Epithelial cell of esophagus (primary cell): ENCODE data around the gene HSD17B3.

ENCODE experiments used
- DNase-seq: peaks from one replicate; pipeline ENCODE4 v3.0.0; 2010; ENCODE audit warnings: low read depth
- H3K4me3 ChIP-seq: 2 replicates; pipeline ENCODE4 v1.5.1; 2011; ENCODE audit warnings: mild to moderate bottlenecking, low read length, control low read depth
- TF ChIP-seq, protein P1 (sequence below): IDR thresholded peaks from 2 replicates; pipeline ENCODE4 v1.5.1; 2011; ENCODE audit warnings: low read depth, mild to moderate bottlenecking, low read length, control low read depth, inconsistent platforms; ENCODE audit not compliant: insufficient read depth; ENCODE audit errors: missing control alignments

Gene HSD17B3

GRCh38 chr9:96187151-96187555 is 114.8 kb downstream of the HSD17B3 start:
- TF ChIP-seq, protein P1, sequence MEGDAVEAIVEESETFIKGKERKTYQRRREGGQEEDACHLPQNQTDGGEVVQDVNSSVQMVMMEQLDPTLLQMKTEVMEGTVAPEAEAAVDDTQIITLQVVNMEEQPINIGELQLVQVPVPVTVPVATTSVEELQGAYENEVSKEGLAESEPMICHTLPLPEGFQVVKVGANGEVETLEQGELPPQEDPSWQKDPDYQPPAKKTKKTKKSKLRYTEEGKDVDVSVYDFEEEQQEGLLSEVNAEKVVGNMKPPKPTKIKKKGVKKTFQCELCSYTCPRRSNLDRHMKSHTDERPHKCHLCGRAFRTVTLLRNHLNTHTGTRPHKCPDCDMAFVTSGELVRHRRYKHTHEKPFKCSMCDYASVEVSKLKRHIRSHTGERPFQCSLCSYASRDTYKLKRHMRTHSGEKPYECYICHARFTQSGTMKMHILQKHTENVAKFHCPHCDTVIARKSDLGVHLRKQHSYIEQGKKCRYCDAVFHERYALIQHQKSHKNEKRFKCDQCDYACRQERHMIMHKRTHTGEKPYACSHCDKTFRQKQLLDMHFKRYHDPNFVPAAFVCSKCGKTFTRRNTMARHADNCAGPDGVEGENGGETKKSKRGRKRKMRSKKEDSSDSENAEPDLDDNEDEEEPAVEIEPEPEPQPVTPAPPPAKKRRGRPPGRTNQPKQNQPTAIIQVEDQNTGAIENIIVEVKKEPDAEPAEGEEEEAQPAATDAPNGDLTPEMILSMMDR, result no peak
- peak; percentile 4 for DNase-seq
- H3K4me3 ChIP-seq, result no peak overlapping the region

DNA sequence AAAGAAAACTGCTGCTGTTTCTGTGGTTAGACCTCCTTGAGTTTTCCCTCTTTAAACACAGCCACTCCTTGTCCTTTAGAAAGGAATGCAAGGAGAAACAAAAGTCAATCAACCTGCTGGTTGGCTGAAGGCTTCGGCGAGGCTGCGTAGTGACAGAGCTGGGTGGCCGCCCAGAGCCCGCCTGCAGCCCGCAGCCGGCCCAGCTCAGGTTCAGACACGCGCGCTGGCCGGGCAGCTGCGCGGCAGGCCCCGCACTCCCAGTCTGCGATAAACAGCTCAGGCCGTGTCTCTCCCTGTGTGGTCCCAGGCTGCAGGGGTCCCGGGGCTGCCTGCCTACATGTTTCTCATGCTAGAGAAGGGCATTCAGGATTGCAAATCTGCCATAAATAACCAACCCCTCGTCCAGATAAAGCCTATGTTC is 115.4 kb downstream of the HSD17B3 start:
- DNase-seq, result peak; percentile 65
- no peak overlapping the region for H3K4me3 ChIP-seq
- TF ChIP-seq, protein P1, result no peak

DNA sequence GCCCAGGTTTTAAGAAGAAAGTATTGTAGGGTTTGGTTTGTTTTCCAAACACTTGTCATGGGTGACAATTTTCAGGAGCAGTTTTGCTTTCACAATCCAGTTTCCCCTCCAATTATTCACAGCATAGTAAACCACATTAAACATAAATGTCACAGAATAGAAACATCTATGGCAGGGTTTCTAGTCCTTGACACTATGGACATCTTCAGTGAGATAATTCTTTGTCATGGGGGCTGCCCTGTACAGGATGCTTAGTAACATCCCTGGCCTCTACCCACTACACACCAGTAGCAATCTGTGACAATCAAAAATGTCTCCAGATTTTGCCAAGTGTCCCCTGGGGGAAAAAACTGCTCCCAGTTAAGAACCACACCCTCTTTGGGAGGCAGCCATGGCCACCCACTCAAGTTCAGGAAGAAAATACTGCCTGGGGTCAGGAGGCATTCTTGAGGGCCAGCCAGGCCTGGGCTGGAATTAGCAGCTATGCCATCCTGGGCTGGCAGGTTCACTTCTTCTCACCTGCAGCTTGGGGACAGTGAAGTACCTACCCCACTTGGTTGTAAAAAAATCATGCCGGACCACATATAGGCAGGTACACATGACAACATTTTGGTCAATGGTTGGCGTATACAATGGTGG is 116.3 kb downstream of the HSD17B3 start:
- TF ChIP-seq, protein P1, result no peak
- DNase-seq, result no peak
- H3K4me3 ChIP-seq, result no peak overlapping the region
